ENCODE measurements around the gene SCOC. TPM values are rescaled to one million over a fixed set of nuclear protein-coding genes. Genes with fewer than 3 reads are reported as not detected.

The SCOC gene
- polyA plus RNA-seq, 1 donor (not counting 4 experiments of a cell fraction or from before 2014, with no cell fraction given), result 92.1 TPM

GRCh38 chr4:140343303-140343702 lies 30.1 kb upstream of the SCOC start:
- Histone ChIP-seq H3K4me3 (ENCODE audit: control insufficient read depth in 2 of 3, extremely low read depth in 1 of 3, insufficient read depth in 2 of 3, low read depth in 1 of 3, low read length in 3 of 3) (no peak overlapping the region), H3K4me1 (ENCODE audit: control insufficient read depth, extremely low read depth, insufficient read depth, low read length) (no peaks in the 10 kb centered on the region), H3K9me3 (ENCODE audit: control insufficient read depth, low read depth, low read length) (no peaks in the 10 kb centered on the region), H3K36me3 (ENCODE audit: control insufficient read depth in 2 of 2, extremely low read depth in 1 of 2, insufficient read depth in 2 of 2, low read length in 2 of 2) (no peaks in the 10 kb centered on the region), H3K27me3 (ENCODE audit: control insufficient read depth, extremely low read depth, insufficient read depth, low read length) (peaks cover 3% of the 10 kb centered on the region), H2AFZ (ENCODE audit: control insufficient read depth, low read length) (no peak overlapping the region), H4K20me1 (ENCODE audit: control insufficient read depth, extremely low read depth, insufficient read depth, low read length) (no peaks in the 10 kb centered on the region), H3K4me2 (ENCODE audit: control insufficient read depth, extremely low read depth, insufficient read depth, low read depth, low read length) (peak overlapping the region; percentile 34), H3K79me2 (ENCODE audit: control insufficient read depth, insufficient read depth, low read length) (no peaks in the 10 kb centered on the region), H3K27ac (ENCODE audit: control insufficient read depth, insufficient read depth, low read length) (no peak overlapping the region), H3K9ac (ENCODE audit: control insufficient read depth, extremely low read depth, insufficient read depth, low read length) (no peak overlapping the region), H3K9me1 (ENCODE audit: control insufficient read depth, extremely low read depth, insufficient read depth, low read length) (no peaks in the 10 kb centered on the region)
- no peak for TF ChIP-seq EZH2 (IDR thresholded peaks at IDR 0.05; ENCODE audit: low read length)
- dilution Hi-C loops (cut with MboI; ENCODE audit: extremely low pct_ligation_motif_present, low sequenced_read_pairs), result no loop called here
- FAIRE-seq (peak; percentile 39), DNase-seq (ENCODE audit: low read depth, low spot score) (no peak)

GRCh38 chr4:140344101-140344500 lies 29.3 kb upstream of the SCOC start:
- Histone ChIP-seq H3K9ac (ENCODE audit: control insufficient read depth, extremely low read depth, insufficient read depth, low read length) (no peak overlapping the region), H3K4me3 (ENCODE audit: control insufficient read depth in 2 of 3, extremely low read depth in 1 of 3, insufficient read depth in 2 of 3, low read depth in 1 of 3, low read length in 3 of 3) (no peak overlapping the region), H3K27me3 (ENCODE audit: control insufficient read depth, extremely low read depth, insufficient read depth, low read length) (peaks cover 3% of the 10 kb centered on the region), H3K36me3 (ENCODE audit: control insufficient read depth in 2 of 2, extremely low read depth in 1 of 2, insufficient read depth in 2 of 2, low read length in 2 of 2) (no peaks in the 10 kb centered on the region), H2AFZ (ENCODE audit: control insufficient read depth, low read length) (no peak overlapping the region), H3K4me1 (ENCODE audit: control insufficient read depth, extremely low read depth, insufficient read depth, low read length) (no peaks in the 10 kb centered on the region), H3K79me2 (ENCODE audit: control insufficient read depth, insufficient read depth, low read length) (no peaks in the 10 kb centered on the region), H4K20me1 (ENCODE audit: control insufficient read depth, extremely low read depth, insufficient read depth, low read length) (no peaks in the 10 kb centered on the region), H3K9me3 (ENCODE audit: control insufficient read depth, low read depth, low read length) (no peaks in the 10 kb centered on the region), H3K27ac (ENCODE audit: control insufficient read depth, insufficient read depth, low read length) (no peak overlapping the region), H3K4me2 (ENCODE audit: control insufficient read depth, extremely low read depth, insufficient read depth, low read depth, low read length) (no peak overlapping the region), H3K9me1 (ENCODE audit: control insufficient read depth, extremely low read depth, insufficient read depth, low read length) (no peaks in the 10 kb centered on the region)
- DNase-seq (ENCODE audit: low read depth, low spot score) (no peak), FAIRE-seq (no peak)
- no peak for TF ChIP-seq EZH2 (IDR thresholded peaks at IDR 0.05; ENCODE audit: low read length)
- no peak for TF ChIP-seq CTCF (optimal IDR thresholded peaks at IDR 0.05 in 1 of 3, IDR thresholded peaks at IDR 0.05 in 1 of 3, conservative IDR thresholded peaks at IDR 0.05 in 1 of 3; ENCODE audit: extremely low read depth in 1 of 3, insufficient read depth in 2 of 3, low read length in 3 of 3)
- dilution Hi-C loops (cut with MboI; ENCODE audit: extremely low pct_ligation_motif_present, low sequenced_read_pairs), result no loop called here

- Histone ChIP-seq H3K36me3 (ENCODE audit: control insufficient read depth in 2 of 2, extremely low read depth in 1 of 2, insufficient read depth in 2 of 2, low read length in 2 of 2) (no peaks in the 10 kb centered on the region), H3K9me3 (ENCODE audit: control insufficient read depth, low read depth, low read length) (no peaks in the 10 kb centered on the region), H4K20me1 (ENCODE audit: control insufficient read depth, extremely low read depth, insufficient read depth, low read length) (no peaks in the 10 kb centered on the region), H3K27me3 (ENCODE audit: control insufficient read depth, extremely low read depth, insufficient read depth, low read length) (peaks cover 3% of the 10 kb centered on the region), H3K4me3 (ENCODE audit: control insufficient read depth in 2 of 3, extremely low read depth in 1 of 3, insufficient read depth in 2 of 3, low read depth in 1 of 3, low read length in 3 of 3) (no peak overlapping the region), H3K4me2 (ENCODE audit: control insufficient read depth, extremely low read depth, insufficient read depth, low read depth, low read length) (no peak overlapping the region), H3K27ac (ENCODE audit: control insufficient read depth, insufficient read depth, low read length) (no peak overlapping the region), H3K9me1 (ENCODE audit: control insufficient read depth, extremely low read depth, insufficient read depth, low read length) (no peaks in the 10 kb centered on the region), H3K79me2 (ENCODE audit: control insufficient read depth, insufficient read depth, low read length) (no peaks in the 10 kb centered on the region), H3K9ac (ENCODE audit: control insufficient read depth, extremely low read depth, insufficient read depth, low read length) (no peak overlapping the region), H2AFZ (ENCODE audit: control insufficient read depth, low read length) (no peak overlapping the region), H3K4me1 (ENCODE audit: control insufficient read depth, extremely low read depth, insufficient read depth, low read length) (no peaks in the 10 kb centered on the region)
- TF ChIP-seq CTCF (optimal IDR thresholded peaks at IDR 0.05 in 1 of 3, IDR thresholded peaks at IDR 0.05 in 1 of 3, conservative IDR thresholded peaks at IDR 0.05 in 1 of 3; ENCODE audit: extremely low read depth in 1 of 3, insufficient read depth in 2 of 3, low read length in 3 of 3) (no peak), EZH2 (IDR thresholded peaks at IDR 0.05; ENCODE audit: low read length) (no peak)
- dilution Hi-C loops (cut with MboI; ENCODE audit: extremely low pct_ligation_motif_present, low sequenced_read_pairs), result no loop called here
- FAIRE-seq (no peak), DNase-seq (ENCODE audit: low read depth, low spot score) (no peak)
Measured at GRCh38 chr4:140344621-140345020, 28.8 kb upstream of the SCOC start.
